Psoas muscle (tissue), 8 donors: ENCODE measurements around the gene SBDS. TPM values are rescaled to one million over a fixed set of nuclear protein-coding genes. Genes with fewer than 3 reads are reported as not detected.
"Not testable (repeated sequence)": the region's sequence is repeated elsewhere in the genome, so short reads cannot be mapped to it uniquely, and the experiment has no call there.

Source experiments
- ATAC-seq, 4 donors: fragments of 200-7000 bp; cut with Tn5 transposase; one replicate each; pipeline ENCODE4 v1.9.1; 2020; ENCODE audit warnings: moderate library complexity in 3 of 4, mild to moderate bottlenecking in 2 of 4
- DNase-seq, 2 donors: peaks; one replicate each; pipeline ENCODE4 v3.0.0-alpha.2; 2020
- H3K27ac ChIP-seq: fragments of 200-600 bp; one replicate; pipeline ENCODE4 v1.8.0; 2022
- H3K27me3 ChIP-seq, 3 donors: fragments of 200-600 bp in 1 of 3; one replicate each; pipeline versions ENCODE4 v1.6.1 to v1.8.0; 2013 to 2022; ENCODE audit warnings: low read length in 2 of 3, mild to moderate bottlenecking in 2 of 3, moderate library complexity in 1 of 3; ENCODE audit not compliant: insufficient read depth in 3 of 3
- H3K36me3 ChIP-seq, 2 donors: fragments of 200-600 bp in 1 of 2; one replicate each; pipeline versions ENCODE4 v1.6.1 to v1.8.0; 2013 to 2022; ENCODE audit warnings: low read depth in 1 of 2, mild to moderate bottlenecking in 1 of 2, moderate library complexity in 1 of 2; ENCODE audit not compliant: insufficient read depth in 1 of 2
- H3K4me1 ChIP-seq: fragments of 200-600 bp; one replicate; pipeline ENCODE4 v1.8.0; 2022
- H3K4me3 ChIP-seq: fragments of 200-600 bp; one replicate; pipeline ENCODE4 v1.8.0; 2022; ENCODE audit warnings: mild to moderate bottlenecking
- H3K9me3 ChIP-seq: fragments of 200-600 bp; one replicate; pipeline ENCODE4 v1.8.0; 2022
- CTCF ChIP-seq: fragments of 200-600 bp; IDR thresholded peaks from one replicate; pipeline ENCODE4 v1.8.0; 2022; ENCODE audit warnings: antibody characterized with exemption
- WGBS, 3 donors: extraction: QIAGEN DNeasy Blood & Tissue Kit; methylation state at CpG; one replicate each; pipeline versions ENCODE4 v1.1.6 to v1.1.7; 2013; 5-methylcytosine and 5-hydroxymethylcytosine counted together
- intact Hi-C, 2 donors: fragments of 100-400 bp; cut with DNase I; formaldehyde crosslinking; loops; one replicate each; pipeline versions ENCODE4 v1.11.0 to v1.14.2; 2022
- polyA plus RNA-seq, 3 donors: library from polyadenylated mRNA; stranded (reverse); fragments of 200-250 nt; gene quantifications; one replicate each; pipeline ENCODE4 v1.2.3, GENCODE V29; 2013
- total RNA-seq, 4 donors: library from RNA; stranded (reverse); fragmentation: NEBNext Ultra II Directional in 2 of 4; extraction: Animal tissue kit (Norgen Biotek cat#: 25700) in 2 of 4; gene quantifications; one replicate each; pipeline versions ENCODE4 v1.2.1 to v1.2.4, GENCODE V29; 2021 to 2023
- donor health status: healthy with polysubstance abuse.
- donor health status: DM: no; HTN: no; CAD: no; lungs with moderate emphysema.
- donor health status: Bipolar disorder and iron deficiency.
- donor health status: healthy.
- donor health status: DM: yes; HTN: yes; CAD: no.
- donor health status: DM: no; HTN: no; CAD: no.
- donor health status: DM: no; HTN: no; CAD: no.
- donor health status: DM: yes; HTN: yes; CAD: no.

Gene SBDS
- total and polyA plus RNA-seq, 7 donors = 236 to 417 (median 389) TPM

GRCh38 chr7:66994691-66995049 lies 716 bp downstream of the SBDS start:
- DNase-seq = peak; percentile 60 to 83
- H3K4me3 ChIP-seq = peak overlapping the region; percentile 83
- H3K4me1 ChIP-seq = peaks cover 17% of the 10 kb centered on the region
- H3K27me3 ChIP-seq, intact Hi-C loops, H3K9me3 ChIP-seq: not testable (repeated sequence)
- ATAC-seq = peak; percentile 80 to 83 (median 82)
- peak overlapping the region; percentile 99 for H3K27ac ChIP-seq
- peaks cover 0 to 56% of the 10 kb centered on the region in 2 donors for H3K36me3 ChIP-seq
- TF ChIP-seq CTCF = peak; percentile 25
- WGBS, 3 donors = 0 to 2% (median 1%) methylated on average over 9 of the region's 9 CpGs

GRCh38 chr7:66994051-66994450 lies 1.3 kb downstream of the SBDS start:
- 14 to 29% (median 22%) methylated on average over 5 of the region's 5 CpGs for whole genome bisulfite sequencing, 3 donors
- Histone ChIP-seq H3K4me3 (peak overlapping the region; percentile 83), H3K27ac (peak overlapping the region; percentile 99), H3K4me1 (peaks cover 17% of the 10 kb centered on the region), H3K36me3 (peaks cover 0 to 56% of the 10 kb centered on the region in 2 donors)
- H3K27me3 ChIP-seq, ATAC-seq, DNase-seq, intact Hi-C loops, H3K9me3 ChIP-seq: not testable (repeated sequence)

GRCh38 chr7:66989552-66989951 lies 5.8 kb downstream of the SBDS start:
- Histone ChIP-seq H3K36me3 (peaks cover 5 to 78% of the 10 kb centered on the region in 2 donors), H3K4me1 (peaks cover 10% of the 10 kb centered on the region)
- 93 to 100% (median 100%) methylated on average over 1 of the region's 3 CpGs for WGBS, 3 donors
- H3K4me3 ChIP-seq, intact Hi-C loops, H3K9me3 ChIP-seq, ATAC-seq, H3K27me3 ChIP-seq, DNase-seq, H3K27ac ChIP-seq: not testable (repeated sequence)

GRCh38 chr7:66980336-66980735 lies 15.1 kb downstream of the SBDS start:
- ATAC-seq, H3K27me3 ChIP-seq, H3K9me3 ChIP-seq, H3K27ac ChIP-seq, H3K4me3 ChIP-seq, H3K36me3 ChIP-seq, H3K4me1 ChIP-seq, intact Hi-C loops, DNase-seq: not testable (repeated sequence)
- WGBS, 3 donors = 81 to 98% (median 91%) methylated on average over 1 of the region's 1 CpG

- H3K36me3 ChIP-seq, ATAC-seq, H3K27ac ChIP-seq, intact Hi-C loops, H3K27me3 ChIP-seq, DNase-seq, H3K9me3 ChIP-seq, H3K4me1 ChIP-seq, H3K4me3 ChIP-seq: not testable (repeated sequence)
- WGBS, 3 donors = 93 to 94% (median 94%) methylated on average over 2 of the region's 2 CpGs
Observed at GRCh38 chr7:66979013-66979412, 16.4 kb downstream of the SBDS start.

GRCh38 chr7:66978312-66978711 lies 17.1 kb downstream of the SBDS start:
- H3K27me3 ChIP-seq, intact Hi-C loops, H3K36me3 ChIP-seq, DNase-seq, H3K4me1 ChIP-seq, ATAC-seq, H3K4me3 ChIP-seq, H3K27ac ChIP-seq, H3K9me3 ChIP-seq: not testable (repeated sequence)
- WGBS, 3 donors = 68 to 84% (median 79%) methylated on average over 4 to 5 of the region's 5 CpGs

- intact Hi-C loops = no loop called here
- Histone ChIP-seq H3K36me3 (peaks cover 0 to 2% of the 10 kb centered on the region in 2 donors), H3K27me3 (no peaks in the 10 kb centered on the region), H3K4me1 (no peaks in the 10 kb centered on the region), H3K27ac (no peak overlapping the region), H3K4me3 (no peak overlapping the region), H3K9me3 (no peaks in the 10 kb centered on the region)
- 80 to 87% (median 83%) methylated on average over 15 of the region's 15 CpGs for WGBS, 3 donors
- TF ChIP-seq CTCF = no peak
- no peak for DNase-seq
- no peak for ATAC-seq
Observed at GRCh38 chr7:66974986-66975590, 20.3 kb downstream of the SBDS start.
